Stimulated activated CD4-positive, alpha-beta T cell treated with anti-CD3 and anti-CD28 coated beads, Interleukin-12 subunit alpha, Interleukin-12 subunit beta, amount 100 ng/mL, for 48 hours (primary cell): Measurements from ENCODE around the gene DCLK3.

Source experiments
- DNase-seq, 3 donors: peaks; one replicate each; pipeline ENCODE4 v3.0.0-alpha.2; 2020; ENCODE audit warnings: low read depth in 2 of 3, low spot score in 1 of 3

DCLK3 gene, protein sequence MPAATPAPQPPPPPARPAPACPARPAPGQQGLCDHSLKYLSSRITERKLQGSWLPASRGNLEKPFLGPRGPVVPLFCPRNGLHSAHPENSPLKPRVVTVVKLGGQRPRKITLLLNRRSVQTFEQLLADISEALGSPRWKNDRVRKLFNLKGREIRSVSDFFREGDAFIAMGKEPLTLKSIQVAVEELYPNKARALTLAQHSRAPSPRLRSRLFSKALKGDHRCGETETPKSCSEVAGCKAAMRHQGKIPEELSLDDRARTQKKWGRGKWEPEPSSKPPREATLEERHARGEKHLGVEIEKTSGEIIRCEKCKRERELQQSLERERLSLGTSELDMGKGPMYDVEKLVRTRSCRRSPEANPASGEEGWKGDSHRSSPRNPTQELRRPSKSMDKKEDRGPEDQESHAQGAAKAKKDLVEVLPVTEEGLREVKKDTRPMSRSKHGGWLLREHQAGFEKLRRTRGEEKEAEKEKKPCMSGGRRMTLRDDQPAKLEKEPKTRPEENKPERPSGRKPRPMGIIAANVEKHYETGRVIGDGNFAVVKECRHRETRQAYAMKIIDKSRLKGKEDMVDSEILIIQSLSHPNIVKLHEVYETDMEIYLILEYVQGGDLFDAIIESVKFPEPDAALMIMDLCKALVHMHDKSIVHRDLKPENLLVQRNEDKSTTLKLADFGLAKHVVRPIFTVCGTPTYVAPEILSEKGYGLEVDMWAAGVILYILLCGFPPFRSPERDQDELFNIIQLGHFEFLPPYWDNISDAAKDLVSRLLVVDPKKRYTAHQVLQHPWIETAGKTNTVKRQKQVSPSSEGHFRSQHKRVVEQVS

DNA sequence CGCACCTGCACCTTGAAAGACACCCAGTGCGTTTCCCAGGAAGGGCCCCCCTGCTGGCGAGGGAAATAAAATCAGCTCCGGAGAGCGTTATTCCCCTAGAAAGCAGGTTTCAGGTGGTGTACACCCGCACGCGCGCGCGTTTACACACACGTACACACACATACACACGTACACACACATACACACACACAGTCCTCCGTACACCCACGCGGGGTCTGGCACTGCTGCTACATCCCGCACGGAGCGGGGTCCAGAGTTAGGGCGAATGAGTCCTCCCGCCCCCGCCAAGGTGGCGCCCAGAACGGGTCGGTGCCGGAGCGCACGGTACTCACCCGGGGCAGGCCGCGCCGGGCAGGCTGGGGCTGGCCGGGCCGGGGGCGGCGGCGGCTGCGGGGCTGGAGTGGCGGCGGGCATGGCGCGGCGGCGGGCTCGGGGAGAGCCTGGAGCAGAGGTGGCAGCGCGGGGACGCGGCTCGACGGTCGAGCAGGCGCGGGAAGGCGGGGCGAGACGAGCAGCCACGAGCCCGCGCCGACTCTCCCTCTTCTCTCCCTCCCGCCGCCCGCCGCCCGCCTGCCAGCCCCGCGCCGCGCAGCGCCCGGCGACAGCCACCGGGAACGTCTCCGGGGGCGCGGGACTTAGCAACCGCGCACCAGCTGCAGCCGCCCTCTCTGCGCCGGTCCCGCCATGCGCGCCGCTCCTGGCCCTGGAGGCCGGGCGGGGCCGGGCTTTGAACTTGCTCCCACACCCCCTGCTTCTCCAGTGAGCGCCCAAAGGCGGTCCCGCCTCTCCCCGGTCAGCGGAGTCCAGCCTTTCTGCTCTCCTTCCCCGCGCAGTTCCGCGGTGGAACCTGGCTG lies at the start of gene DCLK3:
Gene DCLK3 (minus strand): TSS at position 704 of the 854 bp plus-strand sequence. CDS start 290 bp downstream, at position 414.
- peak in 1 of 3 donors; percentile 5 for DNase-seq

DNA sequence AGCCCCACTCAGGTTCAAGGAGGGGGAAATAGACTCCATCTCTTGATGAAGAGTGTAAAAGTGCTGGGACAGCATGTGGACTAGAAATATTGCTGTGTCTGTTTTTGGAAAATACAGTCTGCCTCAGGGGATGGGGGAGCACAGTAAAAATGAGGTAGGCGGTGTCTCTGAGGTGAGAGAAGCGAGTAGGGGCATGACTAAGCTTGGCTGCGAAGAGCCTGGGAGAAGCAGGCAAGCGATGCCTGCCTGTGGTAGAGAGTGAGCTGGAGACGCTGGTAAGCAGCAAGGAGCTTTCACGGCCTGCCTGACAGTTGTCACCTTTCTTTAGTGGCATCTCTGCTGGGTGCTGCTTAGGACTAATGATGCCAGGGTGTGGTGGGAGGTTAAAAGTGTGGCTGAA lies 49.0 kb upstream of the DCLK3 start:
- no peak for DNase-seq

DNA sequence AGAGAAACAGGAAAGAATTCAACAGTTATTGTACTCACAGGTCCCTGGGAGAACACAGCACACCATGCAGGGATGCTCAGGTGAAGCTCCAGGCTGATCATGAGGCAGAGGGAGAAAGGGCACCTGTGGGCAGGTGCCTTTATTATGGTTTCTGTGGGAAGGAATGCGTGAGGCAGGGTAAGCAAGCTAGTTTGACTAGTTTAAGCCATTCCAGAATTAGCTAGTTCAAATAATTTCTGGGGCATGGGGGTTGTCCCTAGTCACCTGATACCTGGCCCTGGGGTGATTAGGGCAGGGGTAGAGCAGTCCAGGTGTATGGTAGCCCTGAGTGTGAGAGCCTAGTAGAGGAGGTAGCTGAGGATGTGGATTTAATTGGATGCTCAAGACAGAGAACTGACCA lies 47.9 kb upstream of the DCLK3 start:
- DNase-seq: no peak

DNA sequence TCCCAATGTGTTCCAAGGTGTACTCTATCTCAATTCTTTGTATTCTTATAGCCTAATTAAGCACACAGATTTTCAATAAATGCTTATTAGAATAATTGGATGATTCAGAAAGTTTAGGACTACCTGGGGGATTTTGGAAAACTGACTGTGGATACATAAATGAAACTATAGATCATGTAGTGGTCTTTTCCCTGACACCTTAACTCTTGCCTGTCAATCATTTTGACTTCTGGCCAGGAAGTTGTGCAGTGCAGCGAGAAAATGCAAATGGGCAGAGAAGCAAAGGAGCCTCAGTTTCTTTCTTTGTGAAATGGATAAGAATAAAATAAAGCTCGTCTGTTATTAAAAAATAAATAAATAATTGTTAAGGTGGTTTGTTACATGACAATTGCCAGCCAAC lies 47.4 kb upstream of the DCLK3 start:
- DNase-seq: no peak

DNA sequence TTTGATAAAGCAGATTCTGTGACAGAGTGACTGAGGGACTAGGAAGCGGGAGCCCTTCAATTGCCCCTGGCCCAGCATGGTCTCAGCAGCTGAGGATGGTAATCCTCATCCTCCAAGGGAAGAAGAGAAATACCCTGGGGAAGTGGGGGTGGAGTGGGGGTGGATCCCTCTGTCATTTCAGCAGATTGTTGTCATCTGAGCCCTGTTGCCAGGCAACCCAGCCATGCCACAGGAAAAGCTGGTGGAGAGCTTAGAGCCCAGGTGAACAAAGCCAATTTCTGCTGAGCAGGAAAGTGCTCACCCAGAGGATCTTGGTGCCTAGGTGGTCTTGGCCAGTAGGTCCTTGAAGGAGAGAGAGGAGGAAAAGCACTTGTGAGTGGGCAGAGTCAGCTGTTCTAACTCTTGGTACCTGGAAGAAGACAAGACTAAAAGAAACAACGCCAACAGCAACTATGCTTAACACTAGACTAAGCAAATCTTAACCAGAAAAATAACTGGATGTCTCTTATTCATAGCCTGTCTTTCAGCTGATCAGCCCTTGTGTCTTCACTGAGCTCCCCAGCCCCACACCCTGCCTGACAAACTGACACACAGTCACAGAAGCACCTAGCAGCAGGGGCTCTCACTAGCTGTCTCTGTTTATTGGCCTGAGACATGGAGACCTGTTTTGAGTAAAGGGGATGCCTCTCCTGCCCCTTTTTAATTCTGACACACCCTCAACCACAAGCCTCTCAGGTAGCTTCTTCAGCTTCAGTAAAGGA lies 40.1 kb upstream of the DCLK3 start:
- no peak for DNase-seq

DNA sequence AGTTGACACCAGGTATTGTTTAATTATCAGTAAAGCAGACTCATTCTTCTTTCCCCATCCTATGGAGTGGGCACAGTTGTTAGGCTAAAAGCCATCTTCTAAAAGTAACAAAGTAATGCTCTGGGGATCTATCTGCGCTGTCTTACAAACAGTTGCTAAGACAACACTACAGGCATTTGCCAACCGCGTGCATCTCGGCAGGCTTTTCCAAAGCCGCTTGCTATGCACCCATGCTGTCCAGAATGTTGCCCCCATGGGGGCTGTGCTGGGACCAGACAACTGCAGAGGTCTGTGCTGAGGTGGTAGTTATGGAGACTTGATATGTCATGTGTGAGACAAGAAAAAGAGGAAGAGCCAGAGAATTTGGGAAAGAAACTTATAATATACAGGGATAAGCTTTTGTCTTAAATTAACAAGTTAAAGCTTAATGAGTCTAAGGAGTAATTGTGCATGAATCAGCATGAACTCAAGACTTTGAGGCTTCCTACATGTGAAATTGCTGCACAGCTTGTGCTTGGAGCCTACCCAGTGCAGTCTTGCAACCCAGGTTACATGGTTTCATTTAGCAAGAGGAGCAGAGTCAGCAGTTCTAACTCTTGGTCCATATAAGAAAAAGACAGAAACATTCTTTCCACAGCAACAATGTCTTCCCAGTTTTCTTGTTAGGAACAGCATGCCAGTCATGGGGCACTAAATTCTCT lies 38.9 kb upstream of the DCLK3 start:
- DNase-seq: no peak

DNA sequence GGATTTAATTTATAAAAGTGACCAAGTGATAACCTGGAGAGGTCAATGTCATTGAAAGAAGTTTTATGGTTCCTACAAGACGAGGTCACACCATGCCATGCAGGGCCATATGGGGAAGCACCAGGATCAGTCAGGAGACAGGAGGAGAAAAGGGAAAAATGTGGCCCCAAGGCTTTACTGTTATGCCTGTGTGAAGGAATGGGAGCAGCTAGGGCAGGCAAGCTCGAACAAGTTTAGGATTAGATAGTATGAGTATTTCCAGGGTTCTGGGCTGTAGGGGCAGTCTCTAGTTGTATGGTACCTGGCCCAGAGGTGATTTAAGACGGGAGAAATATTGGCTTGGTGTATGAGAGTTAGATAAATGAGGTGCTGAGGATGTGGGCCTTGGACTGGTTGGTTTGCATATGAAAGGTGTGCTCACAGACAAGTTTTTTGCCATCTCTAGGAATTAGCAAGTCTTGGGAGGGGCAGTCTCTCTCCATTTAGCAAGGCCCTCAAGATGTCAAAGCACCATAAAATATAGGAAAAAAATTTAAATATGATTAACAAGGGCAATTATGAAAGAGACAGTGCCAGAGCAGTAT lies 36.3 kb upstream of the DCLK3 start:
- no peak for DNase-seq

DNA sequence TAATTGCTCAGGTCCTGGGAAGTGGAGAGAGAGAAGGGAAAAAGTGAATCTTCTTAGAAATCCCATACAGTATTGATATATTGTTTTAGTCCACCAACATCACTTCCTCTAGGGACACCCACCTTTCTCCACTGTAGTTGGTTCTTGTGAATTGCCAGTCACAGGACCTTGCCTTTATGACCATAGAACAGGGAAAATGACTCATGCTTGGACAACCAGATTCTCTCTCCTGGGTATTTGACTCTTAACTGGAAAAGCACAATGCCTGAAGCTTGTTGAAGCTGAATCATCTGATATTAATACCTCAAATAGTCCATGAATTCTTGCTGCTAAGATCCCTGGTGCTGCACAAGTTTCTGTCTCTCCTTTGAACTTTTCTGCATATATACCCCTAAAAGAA lies 32.5 kb upstream of the DCLK3 start:
- no peak for DNase-seq

DNA sequence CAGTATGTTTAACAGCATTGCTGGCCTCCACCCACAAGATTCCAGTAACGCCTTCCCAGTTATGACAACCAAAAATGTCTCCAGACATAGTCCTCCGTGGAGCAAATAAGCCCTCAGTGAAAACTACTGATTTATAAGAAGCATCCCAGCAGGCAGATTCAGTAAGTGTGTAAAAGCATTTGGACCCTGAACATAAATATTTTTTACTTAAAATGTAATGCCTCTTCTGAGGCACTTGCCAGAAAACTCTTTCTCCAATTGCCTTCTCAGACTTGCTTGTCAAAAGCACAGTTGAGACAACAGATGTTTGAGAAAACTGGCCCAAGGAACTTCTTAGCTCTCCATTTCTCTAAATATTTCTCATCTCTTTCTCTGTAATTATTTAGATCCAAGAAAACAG lies 31.8 kb upstream of the DCLK3 start:
- DNase-seq: no peak

DNA sequence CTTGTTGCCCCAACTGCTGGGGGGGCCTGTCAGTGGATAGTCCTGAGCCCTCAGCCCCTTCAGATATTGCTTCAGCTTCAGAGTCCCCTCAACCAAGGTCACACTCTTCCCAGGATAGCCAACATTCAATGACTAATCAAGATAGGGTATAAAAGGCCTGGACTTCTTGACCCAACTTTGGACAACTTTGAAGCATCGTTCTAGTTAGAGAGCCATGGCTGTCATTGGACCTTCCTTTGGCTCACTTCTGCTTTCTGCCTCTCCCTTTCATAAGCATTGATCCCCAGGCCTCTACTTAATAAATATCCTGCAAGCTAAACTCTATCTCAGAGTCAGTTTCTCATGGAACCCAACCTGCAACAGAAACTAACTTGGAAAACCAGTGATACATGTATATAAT lies 31.3 kb upstream of the DCLK3 start:
- no peak for DNase-seq

DNA sequence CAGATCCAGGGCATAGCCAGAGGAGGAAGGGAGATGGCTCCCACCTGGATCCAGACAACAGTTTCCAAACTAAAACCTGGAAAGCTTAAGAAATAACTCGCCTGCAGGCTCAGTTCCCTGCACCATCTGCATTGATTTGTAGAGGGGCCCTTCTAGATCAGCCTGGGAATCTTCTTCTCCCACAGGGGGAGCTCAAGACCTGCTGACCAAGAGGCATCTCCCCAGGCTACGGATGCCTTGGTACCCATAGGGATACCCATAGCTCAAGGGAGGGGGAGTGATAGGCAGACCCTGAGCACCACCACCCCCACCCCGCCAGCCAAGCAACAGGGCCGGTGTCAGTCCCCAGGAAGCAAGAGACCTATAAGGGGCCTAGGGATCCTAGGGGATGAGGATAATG lies 28.0 kb upstream of the DCLK3 start:
- no peak for DNase-seq

DNA sequence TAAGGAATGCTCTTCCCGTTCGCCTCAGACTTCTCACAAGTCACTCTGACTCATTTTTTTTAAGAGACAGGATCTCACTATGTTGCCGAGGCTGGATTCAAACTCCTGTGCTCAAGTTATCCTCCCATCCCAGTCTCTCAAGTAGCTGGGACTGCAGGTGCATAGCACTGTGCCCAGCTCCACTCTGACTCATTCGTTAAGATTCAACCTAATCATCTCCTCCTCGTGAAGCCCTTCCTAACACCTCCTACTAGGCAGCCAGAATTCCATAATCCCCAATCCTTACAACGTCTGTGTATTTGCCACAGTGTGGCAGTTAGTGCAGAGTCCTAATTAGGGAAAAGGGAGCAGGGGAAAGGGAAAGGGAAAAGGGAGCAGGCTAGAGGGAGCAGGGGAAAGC lies 26.4 kb upstream of the DCLK3 start:
- no peak for DNase-seq

DNA sequence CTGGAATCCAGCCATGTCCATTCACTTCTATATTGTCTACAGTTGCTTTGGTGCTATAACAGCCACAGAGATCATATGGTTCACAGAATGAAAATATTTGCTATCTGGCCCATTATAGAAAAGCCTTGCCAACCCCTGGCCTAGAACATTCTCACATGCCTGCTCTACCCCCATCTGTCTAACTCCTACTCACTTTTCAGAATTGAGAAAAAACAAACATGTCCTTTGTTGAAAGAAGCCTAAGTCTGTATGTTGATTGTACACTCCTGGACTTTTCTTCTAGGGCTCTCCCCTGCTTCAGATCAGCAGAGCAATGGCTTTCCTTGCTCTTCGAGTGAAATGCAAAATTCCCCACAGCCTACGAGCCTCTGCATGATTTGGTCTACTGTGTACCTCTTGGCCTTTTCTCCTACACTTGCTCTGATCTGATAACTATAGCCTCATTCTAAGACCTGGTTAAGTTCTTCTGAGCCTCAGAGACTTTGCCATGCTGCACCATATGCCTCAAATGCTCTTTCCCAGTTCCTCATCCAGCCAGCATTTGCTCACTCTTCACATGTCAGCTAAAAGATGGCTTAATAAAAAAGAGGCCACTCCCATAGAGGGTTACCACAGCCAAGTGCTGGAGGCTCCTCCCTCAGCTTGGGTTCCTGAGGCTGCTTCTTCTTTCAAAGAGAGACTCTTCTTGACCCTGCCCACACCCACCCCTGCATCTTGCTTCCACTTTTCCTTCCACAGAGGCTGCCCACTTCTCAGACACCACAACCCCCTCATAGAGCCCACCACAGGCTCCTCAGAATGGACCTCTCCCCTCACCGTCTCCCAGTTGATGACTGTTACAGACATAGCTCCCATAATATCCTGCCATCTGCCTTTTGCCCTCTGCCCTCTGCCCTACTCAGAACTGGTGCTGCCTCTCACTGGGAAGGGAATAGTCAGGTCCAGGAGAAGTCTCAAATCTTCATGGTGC lies 22.9 kb upstream of the DCLK3 start:
- DNase-seq: no peak

DNA sequence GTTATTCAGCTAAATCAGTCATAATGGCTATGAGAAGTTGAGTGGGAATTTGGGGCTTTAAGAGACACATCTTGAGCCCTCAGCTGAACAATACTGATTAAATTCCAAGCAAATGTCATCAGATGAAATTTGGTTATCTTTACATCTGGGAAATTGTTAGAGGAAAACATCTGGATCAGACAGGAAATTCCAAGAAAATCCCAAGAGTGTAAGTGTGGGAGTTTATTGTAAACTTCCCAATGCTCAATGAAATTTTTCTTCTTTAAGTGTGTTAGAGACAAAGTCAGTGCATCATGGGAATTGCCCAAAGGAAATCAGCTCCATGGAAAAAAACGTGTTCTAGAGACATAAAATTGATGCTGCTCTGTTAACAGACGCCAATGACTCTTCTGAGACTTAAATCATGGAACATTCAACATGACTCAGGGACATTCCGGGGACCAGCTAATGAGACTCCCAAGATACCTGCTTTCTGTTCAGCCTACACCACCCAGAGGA lies 19.8 kb upstream of the DCLK3 start:
- DNase-seq: no peak

DNA sequence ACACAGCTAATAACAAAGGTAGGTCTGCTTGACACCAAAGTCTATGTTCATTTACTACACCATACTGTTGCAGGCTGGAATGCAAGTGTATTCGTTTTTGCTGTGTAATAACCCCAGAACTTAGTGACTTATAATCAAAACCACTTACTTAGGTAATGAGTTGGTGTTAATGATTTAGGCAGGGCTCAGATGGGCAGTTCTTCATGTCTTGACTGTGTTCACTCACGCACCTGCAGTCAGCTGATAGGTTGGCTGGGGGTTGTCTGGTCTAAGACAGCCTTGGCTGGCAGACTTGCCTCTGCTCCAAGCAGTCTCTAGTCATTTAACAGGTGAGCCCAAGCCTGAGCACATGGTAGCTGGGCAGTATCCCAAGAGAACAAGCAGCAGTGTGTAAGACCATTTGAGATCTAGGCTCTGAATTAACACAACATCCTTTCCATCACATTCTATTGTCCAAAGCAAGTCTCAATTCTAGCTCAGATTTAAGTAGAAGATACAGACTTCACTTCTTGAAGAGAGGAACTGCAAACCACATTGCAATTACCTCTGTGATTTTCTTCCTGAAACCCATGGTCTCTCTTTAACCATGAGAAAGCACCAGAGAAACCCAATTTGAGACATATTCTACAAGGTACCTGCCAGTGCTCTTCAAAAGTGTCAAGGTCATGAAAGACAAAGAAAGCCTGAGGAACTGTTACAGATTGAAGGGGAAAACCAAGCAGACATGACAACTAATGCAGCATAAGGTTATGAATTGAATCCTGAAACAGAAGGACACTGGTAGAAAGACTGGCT lies 13.3 kb upstream of the DCLK3 start:
- no peak for DNase-seq

DNA sequence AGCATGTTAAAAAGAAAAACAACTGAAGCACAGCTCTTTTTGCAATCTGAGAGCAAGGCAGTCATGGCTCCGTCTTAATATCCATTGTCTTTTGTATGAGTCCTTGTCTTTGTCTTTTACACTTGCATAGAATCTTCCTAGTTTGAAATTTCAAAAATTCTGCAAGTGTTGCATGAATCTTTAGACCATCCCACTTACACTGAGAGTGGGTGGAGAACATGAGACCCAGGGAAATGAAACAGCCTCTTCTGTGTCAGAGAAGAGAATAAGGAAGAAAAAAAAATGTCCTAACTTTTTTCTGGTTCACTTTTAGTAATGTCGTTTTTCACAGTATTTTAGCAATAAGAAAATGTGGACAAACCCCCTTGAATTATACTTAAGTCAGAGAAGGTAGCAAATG lies 12.1 kb upstream of the DCLK3 start:
- no peak for DNase-seq

DNA sequence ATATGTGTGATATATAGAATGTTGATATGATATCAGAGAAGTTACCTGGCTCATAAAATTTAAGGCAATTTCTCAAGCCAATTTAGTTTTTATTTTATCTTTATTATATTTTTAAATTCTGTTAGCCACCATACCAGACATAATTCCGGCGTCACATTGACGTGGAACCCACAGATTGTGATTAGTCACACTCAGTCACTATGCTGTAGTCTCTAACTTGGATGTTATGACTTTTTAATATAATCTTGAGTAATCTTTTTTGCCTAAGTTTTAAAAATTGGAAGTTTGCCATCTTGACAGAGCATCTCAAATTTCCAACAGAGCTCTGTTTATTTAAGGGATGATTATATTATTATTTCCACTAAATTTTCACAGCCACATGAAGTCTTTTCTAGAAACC lies 9.7 kb upstream of the DCLK3 start:
- DNase-seq: no peak

DNA sequence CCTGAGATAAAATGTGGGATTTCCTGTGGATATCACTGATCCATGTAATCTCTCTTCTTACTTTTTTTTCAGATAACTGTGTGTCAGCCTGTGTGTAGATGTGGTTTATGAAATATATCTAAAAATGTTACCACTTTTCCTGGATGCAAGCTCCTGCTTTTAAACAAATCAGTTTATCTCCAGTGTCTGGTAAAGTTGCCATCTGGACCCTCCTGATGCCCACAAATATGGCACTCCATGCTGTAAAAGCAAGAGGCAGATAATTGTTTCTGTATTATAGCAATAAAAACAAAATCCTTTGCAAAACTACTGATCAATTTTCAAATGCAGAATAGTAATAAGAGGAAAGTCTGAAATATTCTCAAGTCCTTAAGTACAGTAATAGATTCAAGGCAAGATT lies 7.6 kb upstream of the DCLK3 start:
- no peak for DNase-seq
